ENCODE measurements around the gene ARIH1. TPM values are rescaled to one million over a fixed set of nuclear protein-coding genes. Genes with fewer than 3 reads are reported as not detected.

The ARIH1 gene
- total RNA-seq, 1 donor: 37.6 TPM

DNA sequence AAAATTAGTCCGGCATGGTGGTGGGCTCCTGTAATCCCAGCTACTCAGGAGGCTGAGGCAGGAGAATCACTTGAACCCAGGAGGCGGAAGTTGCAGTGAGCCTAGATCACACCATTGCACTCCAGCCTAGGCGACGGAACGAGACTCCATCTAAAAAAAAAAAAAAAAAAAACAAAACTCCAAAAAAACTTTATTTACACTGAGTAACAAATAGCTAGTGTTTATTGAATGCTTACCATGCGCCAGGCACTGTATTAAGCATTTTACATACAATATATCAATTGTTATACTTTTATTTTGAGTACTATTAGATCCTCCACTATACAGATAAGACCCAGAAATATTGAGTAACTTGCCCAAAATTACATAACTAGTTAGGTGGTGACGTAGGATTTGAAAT is 17.4 kb upstream of the ARIH1 start:
- TF ChIP-seq, protein P1, sequence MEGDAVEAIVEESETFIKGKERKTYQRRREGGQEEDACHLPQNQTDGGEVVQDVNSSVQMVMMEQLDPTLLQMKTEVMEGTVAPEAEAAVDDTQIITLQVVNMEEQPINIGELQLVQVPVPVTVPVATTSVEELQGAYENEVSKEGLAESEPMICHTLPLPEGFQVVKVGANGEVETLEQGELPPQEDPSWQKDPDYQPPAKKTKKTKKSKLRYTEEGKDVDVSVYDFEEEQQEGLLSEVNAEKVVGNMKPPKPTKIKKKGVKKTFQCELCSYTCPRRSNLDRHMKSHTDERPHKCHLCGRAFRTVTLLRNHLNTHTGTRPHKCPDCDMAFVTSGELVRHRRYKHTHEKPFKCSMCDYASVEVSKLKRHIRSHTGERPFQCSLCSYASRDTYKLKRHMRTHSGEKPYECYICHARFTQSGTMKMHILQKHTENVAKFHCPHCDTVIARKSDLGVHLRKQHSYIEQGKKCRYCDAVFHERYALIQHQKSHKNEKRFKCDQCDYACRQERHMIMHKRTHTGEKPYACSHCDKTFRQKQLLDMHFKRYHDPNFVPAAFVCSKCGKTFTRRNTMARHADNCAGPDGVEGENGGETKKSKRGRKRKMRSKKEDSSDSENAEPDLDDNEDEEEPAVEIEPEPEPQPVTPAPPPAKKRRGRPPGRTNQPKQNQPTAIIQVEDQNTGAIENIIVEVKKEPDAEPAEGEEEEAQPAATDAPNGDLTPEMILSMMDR (IDR thresholded peaks at IDR 0.05; ENCODE audit: insufficient read depth, low read depth, low read length): no peak
- DNase-seq (ENCODE audit: low read depth): no peak
- H3K4me3 ChIP-seq (ENCODE audit: low read depth, low read length): no peak overlapping the region

DNA sequence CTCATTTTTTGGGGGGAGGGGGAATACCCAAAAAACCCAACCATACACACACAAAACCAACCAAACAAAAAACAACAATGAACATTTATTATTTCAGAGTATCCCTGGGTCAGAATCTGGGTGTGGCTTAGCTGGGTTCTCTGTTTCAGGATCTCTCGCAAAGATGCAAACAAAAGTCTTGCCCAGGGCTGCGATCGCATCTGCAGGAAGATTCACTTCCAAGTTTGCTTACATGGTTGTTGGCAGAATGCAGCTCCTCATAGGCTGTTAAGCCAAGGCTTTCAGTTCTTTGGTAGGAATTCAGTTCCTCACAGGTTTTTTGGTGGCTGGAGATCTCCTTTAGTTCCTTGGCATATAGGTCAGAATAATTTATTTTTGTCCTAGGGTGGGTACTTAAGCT is 13.7 kb upstream of the ARIH1 start:
- no peak overlapping the region for H3K4me3 ChIP-seq (ENCODE audit: low read depth, low read length)
- DNase-seq (ENCODE audit: low read depth): no peak

DNA sequence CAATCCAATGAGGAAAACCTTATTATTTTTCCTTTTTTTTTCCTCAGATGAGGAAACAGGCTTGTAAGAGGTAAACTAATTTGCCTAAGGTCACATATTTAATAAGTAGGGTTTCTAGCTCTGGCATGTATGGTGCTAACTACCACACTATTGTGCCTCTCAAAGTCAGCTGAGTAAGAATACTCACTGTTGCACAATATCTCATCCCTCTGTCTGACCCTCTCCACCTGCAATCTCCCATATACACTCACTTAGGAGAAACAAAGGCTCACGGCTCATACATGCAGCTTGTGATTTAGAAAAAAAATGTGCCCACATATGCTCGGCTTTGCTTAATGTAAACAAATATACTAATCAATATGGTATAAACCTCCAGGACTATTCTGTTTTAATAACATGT is 10.4 kb upstream of the ARIH1 start:
- DNase-seq (ENCODE audit: low read depth): no peak
- TF ChIP-seq, protein P1 (IDR thresholded peaks at IDR 0.05; ENCODE audit: insufficient read depth, low read depth, low read length): no peak
- no peak overlapping the region for H3K4me3 ChIP-seq (ENCODE audit: low read depth, low read length)

More for the DNA sequence above, 13.7 kb upstream of the ARIH1 start:
- TF ChIP-seq, protein P1 (IDR thresholded peaks at IDR 0.05; ENCODE audit: insufficient read depth, low read depth, low read length): no peak

DNA sequence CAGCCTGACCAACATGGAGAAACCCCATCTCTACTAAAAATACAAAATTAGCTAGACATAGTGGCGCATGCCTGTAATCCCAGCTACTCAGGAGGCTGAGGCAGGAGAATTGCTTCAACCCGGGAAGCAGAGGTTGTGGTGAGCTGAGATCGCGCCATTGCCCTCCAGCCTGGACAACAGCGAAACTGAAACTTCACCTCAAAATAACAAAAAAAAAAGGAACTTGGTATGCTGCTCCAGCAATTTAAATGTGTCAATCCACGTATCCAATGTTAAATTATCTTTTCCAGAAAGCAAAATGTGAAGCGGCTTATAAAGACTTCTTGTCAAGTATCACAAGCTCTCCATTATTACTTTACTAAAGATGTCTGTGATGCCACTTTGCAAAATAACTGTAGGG is 9.9 kb upstream of the ARIH1 start:
- H3K4me3 ChIP-seq (ENCODE audit: low read depth, low read length): no peak overlapping the region
- TF ChIP-seq, protein P1 (IDR thresholded peaks at IDR 0.05; ENCODE audit: insufficient read depth, low read depth, low read length): no peak
- DNase-seq (ENCODE audit: low read depth): no peak

DNA sequence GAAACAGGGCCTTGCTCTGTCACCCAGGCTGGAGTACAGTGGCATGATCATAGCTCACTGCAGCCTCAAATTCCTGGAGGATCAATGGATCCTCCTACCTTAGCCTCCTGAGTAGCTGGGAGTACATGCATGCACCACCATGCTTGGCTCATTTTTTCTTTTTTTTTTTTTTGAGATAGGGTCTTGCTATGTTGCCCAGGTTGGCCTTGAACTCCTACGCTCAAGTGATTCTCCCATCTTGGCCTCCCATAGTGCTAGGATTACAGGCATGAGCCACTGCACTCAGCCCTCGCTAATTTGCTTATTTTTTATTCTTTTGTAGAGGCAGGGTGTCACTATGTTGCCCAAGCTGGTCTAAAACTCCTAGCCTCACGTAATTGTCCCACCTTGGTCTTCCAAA is 6.0 kb upstream of the ARIH1 start:
- DNase-seq (ENCODE audit: low read depth): no peak
- TF ChIP-seq, protein P1 (IDR thresholded peaks at IDR 0.05; ENCODE audit: insufficient read depth, low read depth, low read length): no peak
- no peak overlapping the region for H3K4me3 ChIP-seq (ENCODE audit: low read depth, low read length)

DNA sequence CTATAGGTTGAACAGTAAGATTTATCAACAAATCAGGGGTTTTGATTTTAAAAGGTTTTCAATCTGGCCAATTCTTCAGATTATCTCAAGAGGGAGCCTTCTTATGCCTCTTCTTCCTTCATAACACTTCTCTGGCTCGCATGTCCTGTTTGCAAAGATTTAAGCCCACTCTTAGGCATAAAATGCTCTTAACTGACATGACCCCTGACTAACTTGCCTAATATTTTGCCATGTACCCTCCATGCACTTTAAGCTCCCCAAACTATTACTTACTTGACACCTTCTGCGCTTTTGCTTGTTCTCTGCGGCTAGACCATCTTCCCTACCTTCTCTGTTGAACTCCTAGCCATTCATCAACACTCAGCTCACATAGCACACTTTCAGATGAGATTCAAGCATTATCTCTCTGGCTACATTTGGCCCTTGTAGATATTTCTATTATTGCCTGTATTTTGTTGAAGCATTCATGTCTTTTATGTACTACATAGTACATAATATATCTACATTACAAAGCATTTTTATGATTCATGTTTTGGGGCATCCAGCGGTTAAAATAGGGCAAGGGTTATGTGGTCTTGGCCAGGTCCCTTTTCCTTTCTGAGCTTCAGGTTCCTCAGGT is 1.0 kb upstream of the ARIH1 start:
- peak overlapping the region; percentile 92 for H3K4me3 ChIP-seq (ENCODE audit: low read depth, low read length)
- TF ChIP-seq, protein P1 (IDR thresholded peaks at IDR 0.05; ENCODE audit: insufficient read depth, low read depth, low read length): peak; percentile 29
- peak; percentile 47 for DNase-seq (ENCODE audit: low read depth)

DNA sequence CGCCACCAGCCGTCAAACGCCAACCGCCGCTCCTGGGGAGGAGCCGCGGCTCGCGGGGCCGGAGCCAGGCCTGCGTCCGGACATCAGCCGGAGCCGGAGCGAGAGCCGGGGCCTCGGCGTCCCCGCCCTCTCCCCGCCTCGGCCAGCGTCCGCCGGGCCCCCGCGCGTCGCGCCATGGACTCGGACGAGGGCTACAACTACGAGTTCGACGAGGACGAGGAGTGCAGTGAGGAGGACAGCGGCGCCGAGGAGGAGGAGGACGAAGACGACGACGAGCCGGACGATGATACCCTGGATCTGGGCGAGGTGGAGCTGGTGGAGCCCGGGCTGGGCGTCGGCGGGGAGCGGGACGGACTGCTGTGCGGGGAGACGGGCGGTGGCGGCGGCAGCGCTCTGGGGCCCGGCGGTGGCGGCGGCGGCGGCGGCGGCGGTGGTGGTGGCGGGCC is 359 bp downstream of the ARIH1 start:
- DNase-seq (ENCODE audit: low read depth): no peak
- peak overlapping the region; percentile 92 for H3K4me3 ChIP-seq (ENCODE audit: low read depth, low read length)
- TF ChIP-seq, protein P1 (IDR thresholded peaks at IDR 0.05; ENCODE audit: insufficient read depth, low read depth, low read length): no peak
